Colonic mucosa (tissue), 4 donors: ENCODE measurements around the gene UBLCP1. TPM values are rescaled to one million over a fixed set of nuclear protein-coding genes. Genes with fewer than 3 reads are reported as not detected.

Source experiments
- DNase-seq: peaks from one replicate; pipeline ENCODE4 v3.0.0-alpha.2; 2020
- H3K27ac ChIP-seq: fragments of 200-600 bp; one replicate; pipeline ENCODE4 v1.8.0; 2021
- H3K27me3 ChIP-seq: fragments of 200-600 bp; one replicate; pipeline ENCODE4 v1.8.0; 2021
- H3K36me3 ChIP-seq: fragments of 200-600 bp; one replicate; pipeline ENCODE4 v1.8.0; 2021
- H3K4me1 ChIP-seq: fragments of 200-600 bp; one replicate; pipeline ENCODE4 v1.8.0; 2021; ENCODE audit warnings: mild to moderate bottlenecking
- H3K4me3 ChIP-seq: fragments of 200-600 bp; one replicate; pipeline ENCODE4 v1.8.0; 2021
- H3K9ac ChIP-seq, 2 donors: one replicate each; pipeline ENCODE4 v1.7.0; 2013; ENCODE audit warnings: control low read depth in 2 of 2, low read depth in 2 of 2, low read length in 2 of 2
- H3K9me3 ChIP-seq: fragments of 200-600 bp; one replicate; pipeline ENCODE4 v1.8.0; 2021
- intact Hi-C: fragments of 100-400 bp; cut with DNase I; formaldehyde crosslinking; loops from one replicate; pipeline ENCODE4 v1.14.1; 2022
- total RNA-seq, 2 donors: library from RNA; stranded (reverse); fragmentation: NEBNext Ultra II Directional in 1 of 2; extraction: Animal tissue kit (Norgen Biotek cat#: 25700) in 1 of 2; gene quantifications; one replicate each; pipeline ENCODE4 v1.2.1, GENCODE V29; 2021
- TF ChIP-seq, protein P1 (sequence below): fragments of 200-600 bp; IDR thresholded peaks from one replicate; pipeline ENCODE4 v1.8.0; 2022; ENCODE audit warnings: antibody characterized with exemption, mild to moderate bottlenecking
- donor health status: healthy.
- donor health status: DM: no; HTN: no; CAD: no.
- donor health status: DM: no; HTN: no; CAD: no.

Gene UBLCP1
- total RNA-seq, 2 donors from 2014 or later = 11.8 to 17.2 TPM

DNA sequence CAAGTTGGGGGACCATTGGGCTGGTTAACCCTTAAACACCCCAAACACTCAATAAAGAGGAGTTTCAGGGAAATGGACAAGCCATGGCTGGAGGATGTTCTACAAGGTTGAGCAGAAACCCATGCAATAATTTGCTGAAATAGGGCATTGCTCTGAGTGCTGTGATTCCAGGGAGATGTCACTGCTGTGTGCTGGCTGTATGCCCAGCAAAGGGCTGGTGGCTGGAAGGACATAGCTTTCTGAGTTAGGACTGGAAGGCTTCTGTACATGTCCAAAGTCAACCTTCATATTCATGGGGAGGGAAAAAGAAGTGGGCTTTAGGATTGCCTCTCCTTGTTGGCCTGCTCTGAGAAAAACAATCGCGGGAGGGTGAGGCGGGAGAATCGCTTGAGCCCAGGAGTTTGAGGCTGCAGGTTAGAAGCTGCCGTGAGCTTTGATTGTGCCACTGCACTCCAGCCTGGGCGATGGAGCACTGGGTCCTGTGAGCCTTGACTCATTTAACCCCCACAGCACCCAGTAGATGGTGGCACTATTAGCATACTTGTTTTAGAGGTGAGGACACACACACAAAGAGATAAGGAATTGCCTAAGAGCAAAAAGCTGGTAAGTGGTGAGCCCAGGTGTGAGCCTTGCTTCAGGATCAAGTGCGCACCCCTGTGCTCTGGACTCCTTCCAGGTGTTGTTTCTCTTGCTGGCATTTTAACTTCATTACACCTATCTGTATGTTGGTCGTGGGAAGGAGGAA, 46.8 kb downstream of the UBLCP1 start:
- Histone ChIP-seq H3K9ac (no peak overlapping the region), H3K9me3 (no peaks in the 10 kb centered on the region), H3K4me3 (peak overlapping the region; percentile 8), H3K27me3 (no peaks in the 10 kb centered on the region), H3K36me3 (no peaks in the 10 kb centered on the region), H3K27ac (no peak overlapping the region), H3K4me1 (no peaks in the 10 kb centered on the region)
- no peak for DNase-seq
- TF ChIP-seq, protein P1, sequence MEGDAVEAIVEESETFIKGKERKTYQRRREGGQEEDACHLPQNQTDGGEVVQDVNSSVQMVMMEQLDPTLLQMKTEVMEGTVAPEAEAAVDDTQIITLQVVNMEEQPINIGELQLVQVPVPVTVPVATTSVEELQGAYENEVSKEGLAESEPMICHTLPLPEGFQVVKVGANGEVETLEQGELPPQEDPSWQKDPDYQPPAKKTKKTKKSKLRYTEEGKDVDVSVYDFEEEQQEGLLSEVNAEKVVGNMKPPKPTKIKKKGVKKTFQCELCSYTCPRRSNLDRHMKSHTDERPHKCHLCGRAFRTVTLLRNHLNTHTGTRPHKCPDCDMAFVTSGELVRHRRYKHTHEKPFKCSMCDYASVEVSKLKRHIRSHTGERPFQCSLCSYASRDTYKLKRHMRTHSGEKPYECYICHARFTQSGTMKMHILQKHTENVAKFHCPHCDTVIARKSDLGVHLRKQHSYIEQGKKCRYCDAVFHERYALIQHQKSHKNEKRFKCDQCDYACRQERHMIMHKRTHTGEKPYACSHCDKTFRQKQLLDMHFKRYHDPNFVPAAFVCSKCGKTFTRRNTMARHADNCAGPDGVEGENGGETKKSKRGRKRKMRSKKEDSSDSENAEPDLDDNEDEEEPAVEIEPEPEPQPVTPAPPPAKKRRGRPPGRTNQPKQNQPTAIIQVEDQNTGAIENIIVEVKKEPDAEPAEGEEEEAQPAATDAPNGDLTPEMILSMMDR = no peak
- intact Hi-C loops = no loop called here

DNA sequence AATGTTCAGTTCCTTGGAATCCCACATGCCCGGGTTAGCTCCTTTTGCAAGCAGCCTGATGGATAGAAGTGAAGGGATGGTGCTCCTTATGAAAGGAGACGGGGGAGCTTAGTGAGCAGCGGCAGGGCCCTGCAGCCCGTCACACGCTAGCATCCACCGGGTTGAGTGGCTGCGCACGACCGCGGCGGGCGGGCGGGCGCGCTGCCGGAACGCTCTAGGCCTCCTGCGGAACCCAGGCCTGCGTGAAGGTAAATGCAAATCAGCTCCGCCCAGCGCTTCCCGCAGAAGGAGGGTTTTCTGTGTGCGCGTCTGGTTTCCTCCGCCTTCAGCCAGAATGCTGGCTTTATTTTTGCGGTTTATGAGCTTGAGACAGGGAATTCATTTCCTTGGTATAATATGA, 47.4 kb downstream of the UBLCP1 start:
- no peak overlapping the region for H3K9ac ChIP-seq

DNA sequence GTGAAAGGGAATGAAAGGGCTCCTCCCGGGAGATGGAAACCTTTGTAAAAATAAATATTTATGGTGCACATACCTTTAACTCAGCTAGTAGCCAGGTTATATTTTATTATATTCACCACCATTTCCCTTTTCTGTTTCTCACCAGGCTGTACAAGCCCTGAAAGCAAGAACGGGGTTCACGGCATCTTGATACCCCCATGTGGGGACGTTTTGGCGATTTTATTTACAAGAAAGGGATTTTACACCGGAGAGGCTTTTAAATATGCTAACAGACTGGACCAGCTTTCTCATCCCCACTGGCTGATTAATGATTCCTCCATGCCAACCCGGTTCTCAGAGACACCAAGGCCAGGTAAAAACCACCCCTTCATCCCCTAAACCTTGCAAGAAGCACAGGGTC, 48.0 kb downstream of the UBLCP1 start:
- Histone ChIP-seq H3K9ac (peak overlapping the region in 1 of 2 donors; percentile 34), H3K36me3 (no peaks in the 10 kb centered on the region), H3K4me3 (no peak overlapping the region), H3K4me1 (no peaks in the 10 kb centered on the region), H3K27me3 (no peaks in the 10 kb centered on the region), H3K27ac (no peak overlapping the region), H3K9me3 (no peaks in the 10 kb centered on the region)
- TF ChIP-seq, protein P1 = no peak
- intact Hi-C loops = no loop called here
- no peak for DNase-seq

More for the DNA sequence above, 47.4 kb downstream of the UBLCP1 start:
- TF ChIP-seq, protein P1 = no peak
- H3K27me3 ChIP-seq = no peaks in the 10 kb centered on the region
- intact Hi-C loops = no loop called here
- DNase-seq = peak; percentile 52
- H3K36me3 ChIP-seq = no peaks in the 10 kb centered on the region
- H3K9me3 ChIP-seq = no peaks in the 10 kb centered on the region
- H3K4me1 ChIP-seq = no peaks in the 10 kb centered on the region
- peak overlapping the region; percentile 8 for H3K4me3 ChIP-seq
- H3K27ac ChIP-seq = no peak overlapping the region

DNA sequence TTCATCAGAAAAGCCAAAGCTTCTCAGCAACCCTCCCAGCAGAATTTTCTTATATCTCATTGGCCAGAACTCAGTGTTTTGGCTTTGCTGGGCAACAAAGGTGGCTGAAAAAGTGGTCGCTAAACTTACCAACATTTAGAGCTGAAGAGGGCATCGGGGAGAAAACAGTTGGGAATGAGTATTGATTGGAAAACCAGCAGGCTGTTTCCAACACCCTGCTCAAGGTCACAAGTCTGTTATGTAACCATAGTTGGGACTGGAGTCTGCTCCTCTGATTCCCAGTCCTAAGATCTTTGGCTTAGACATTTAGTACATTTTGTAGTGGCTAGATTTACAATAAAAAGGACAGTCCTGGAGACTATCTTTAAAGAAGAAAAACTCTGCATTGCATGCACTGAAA, 50.1 kb downstream of the UBLCP1 start:
- Histone ChIP-seq H3K27me3 (no peaks in the 10 kb centered on the region), H3K4me3 (no peak overlapping the region), H3K4me1 (no peaks in the 10 kb centered on the region), H3K36me3 (no peaks in the 10 kb centered on the region), H3K9me3 (no peaks in the 10 kb centered on the region), H3K27ac (no peak overlapping the region), H3K9ac (no peak overlapping the region)
- TF ChIP-seq, protein P1 = no peak
- DNase-seq = no peak
- intact Hi-C loops = no loop called here

DNA sequence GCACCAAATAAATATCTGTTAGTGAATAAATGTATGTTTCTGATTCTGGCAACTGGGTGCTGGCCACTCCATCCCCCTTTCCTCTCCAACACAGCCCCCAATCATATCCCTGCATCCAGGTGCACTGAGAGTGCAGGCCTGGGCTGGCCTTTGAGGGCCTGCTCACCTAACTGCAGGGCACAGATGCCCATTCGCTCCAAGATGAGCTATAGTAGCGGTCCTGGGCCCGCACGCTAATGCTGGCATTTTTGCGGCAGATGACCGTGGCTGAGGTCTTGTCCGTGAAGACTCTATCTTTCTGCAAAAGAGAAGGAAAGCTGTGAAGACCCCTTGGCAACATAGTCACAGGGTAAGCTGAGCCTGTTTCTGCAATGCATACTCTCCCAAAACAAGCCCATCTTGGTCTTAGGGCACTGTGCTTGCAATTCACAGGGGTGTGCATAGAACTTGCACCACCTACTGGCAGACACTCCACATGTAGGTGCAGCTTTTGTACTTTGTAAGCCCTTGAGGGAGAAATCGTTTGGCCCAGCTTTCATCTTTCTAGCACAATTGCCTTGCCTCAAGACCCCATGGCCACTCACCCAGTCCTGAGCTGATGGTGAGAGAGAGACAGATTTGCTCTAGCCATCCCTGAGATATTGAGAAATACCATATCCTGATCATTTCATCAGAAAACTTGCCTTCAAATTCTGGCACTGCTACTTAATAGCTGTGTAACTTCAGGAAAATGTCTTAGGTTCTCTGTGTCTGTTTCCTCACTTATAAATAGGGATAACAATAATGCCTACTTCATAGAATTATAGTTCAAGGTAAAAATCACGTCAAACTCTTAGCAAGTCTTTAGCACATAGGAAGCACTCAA, 53.7 kb downstream of the UBLCP1 start:
- intact Hi-C loops = loop anchor here (1.0 kb wide), 1 partner anchor 161 kb away; no protein-coding TSS in a partner anchor
- no peaks in the 10 kb centered on the region for H3K36me3 ChIP-seq
- H3K4me1 ChIP-seq = no peaks in the 10 kb centered on the region
- no peaks in the 10 kb centered on the region for H3K9me3 ChIP-seq
- no peak overlapping the region for H3K9ac ChIP-seq
- H3K27me3 ChIP-seq = no peaks in the 10 kb centered on the region
- TF ChIP-seq, protein P1 = peak; percentile 59
- H3K27ac ChIP-seq = no peak overlapping the region
- peak; percentile 30 for DNase-seq
- H3K4me3 ChIP-seq = no peak overlapping the region
